Caco-2 (cell line): ENCODE measurements around the gene CXCL6. TPM values are rescaled to one million over a fixed set of nuclear protein-coding genes. Genes with fewer than 3 reads are reported as not detected.

Experiments
- BruUV-seq: library from RNA; stranded (reverse); fragments of 400-500 nt; replicated peaks from 2 replicates; lab custom pipeline; 2021; lab: Mats Ljungman, UMichigan
- CTCF ChIA-PET: fragments of 300-600 bp; sonication (Branson Sonifier 250); formaldehyde crosslinking; loops from one replicate; lab custom pipeline; 2022; ENCODE audit warnings: antibody characterized with exemption; lab: Charles Lee
- POLR2A ChIA-PET: fragments of 300-600 bp; sonication (Branson Sonifier 250); formaldehyde crosslinking; loops from one replicate; lab custom pipeline; 2022; ENCODE audit warnings: antibody characterized with exemption; lab: Charles Lee
- DNase-seq, 2 experiments: peaks; one replicate each; pipeline versions ENCODE4 v3.0.0 to v3.0.0-alpha.2; 2020 to 2022
- H3K27me3 ChIP-seq: replicated peaks from 2 replicates; pipeline ENCODE4 v1.6.0; 2011; ENCODE audit warnings: low read length; ENCODE audit not compliant: control insufficient read depth, insufficient read depth
- H3K36me3 ChIP-seq: 2 replicates; pipeline ENCODE4 v1.5.1; 2011; ENCODE audit warnings: low read length; ENCODE audit not compliant: control insufficient read depth, insufficient read depth
- H3K4me1 ChIP-seq: fragments of 250-450 bp; sonication (Bioruptor Pico); 2 replicates; pipeline ENCODE4 v1.5.1; 2020; ENCODE audit warnings: mild to moderate bottlenecking
- H3K4me3 ChIP-seq: 2 replicates; pipeline ENCODE4 v1.5.1; 2011; ENCODE audit warnings: low read depth, mild to moderate bottlenecking, control low read depth, low read length
- H3K9me3 ChIP-seq: fragments of 250-450 bp; sonication (Bioruptor Pico); 2 replicates; pipeline ENCODE4 v1.5.1; 2020; ENCODE audit warnings: mild to moderate bottlenecking, moderate library complexity
- H3K27ac Mint-ChIP-seq: one replicate; pipeline ENCODE4 v1.8.0; 2022; ENCODE audit warnings: mixed read lengths; ENCODE audit not compliant: unreplicated experiment
- H3K27me3 Mint-ChIP-seq: one replicate; pipeline ENCODE4 v1.8.0; 2022; ENCODE audit warnings: mixed read lengths; ENCODE audit not compliant: insufficient read depth, unreplicated experiment
- H3K36me3 Mint-ChIP-seq: one replicate; pipeline ENCODE4 v1.8.0; 2022; ENCODE audit warnings: mild to moderate bottlenecking, mixed read lengths; ENCODE audit not compliant: insufficient read depth, unreplicated experiment
- H3K4me1 Mint-ChIP-seq: one replicate; pipeline ENCODE4 v1.8.0; 2022; ENCODE audit warnings: low read depth, mixed read lengths; ENCODE audit not compliant: unreplicated experiment
- H3K4me3 Mint-ChIP-seq: one replicate; pipeline ENCODE4 v1.8.0; 2022; ENCODE audit warnings: mild to moderate bottlenecking, moderate library complexity, mixed read lengths; ENCODE audit not compliant: unreplicated experiment
- H3K9me3 Mint-ChIP-seq: one replicate; pipeline ENCODE4 v1.8.0; 2022; ENCODE audit warnings: mixed read lengths; ENCODE audit not compliant: unreplicated experiment
- CTCF ChIP-seq, 2 experiments: fragments of 200-600 bp in 1 of 2; IDR thresholded peaks; 1 replicate in 1 of 2; 2 replicates in 1 of 2; pipeline versions ENCODE4 v1.5.1 to v1.8.0; 2011 to 2022; ENCODE audit warnings: antibody characterized with exemption in 1 of 2, control low read depth in 1 of 2, inconsistent platforms in 1 of 2, low read depth in 1 of 2, low read length in 1 of 2, mild to moderate bottlenecking in 1 of 2, moderate library complexity in 1 of 2; ENCODE audit not compliant: insufficient read depth in 1 of 2, severe bottlenecking in 1 of 2, unreplicated experiment in 1 of 2
- intact Hi-C: fragments of 100-400 bp; cut with micrococcal nuclease; formaldehyde crosslinking; loops from one replicate; pipeline ENCODE4 v1.10.0; 2022; ENCODE audit not compliant: unreplicated experiment
- total RNA-seq: library from RNA; stranded (reverse); gene quantifications from 2 replicates; pipeline ENCODE4 v1.2.3, GENCODE V29; 2022

The CXCL6 gene
- total RNA-seq, 1 experiment from 2014 or later = not detected

GRCh38 chr4:73800206-73800605, 36.3 kb upstream of the CXCL6 start:
- Mint-ChIP-seq H3K4me3 (no peak overlapping the region), H3K4me1 (no peaks in the 10 kb centered on the region), H3K27me3 (peaks cover 2% of the 10 kb centered on the region), H3K36me3 (no peaks in the 10 kb centered on the region), H3K9me3 (peaks cover 15% of the 10 kb centered on the region), H3K27ac (no peak overlapping the region)
- DNase-seq = no peak
- no peaks in the 10 kb centered on the region for H3K9me3 ChIP-seq
- H3K27me3 ChIP-seq = no peaks in the 10 kb centered on the region
- intact Hi-C loops = no loop called here
- H3K4me3 ChIP-seq = no peak overlapping the region
- H3K36me3 ChIP-seq = no peaks in the 10 kb centered on the region
- no TSS peak for BruUV-seq
- TF ChIP-seq CTCF (IDR thresholded peaks at IDR 0.05; ENCODE audit: insufficient read depth in 1 of 2, low read depth in 1 of 2, low read length in 1 of 2, severe bottlenecking in 1 of 2, unreplicated experiment in 1 of 2) = no peak
- CTCF ChIA-PET = no interaction called here
- POLR2A ChIA-PET = no interaction called here
- H3K4me1 ChIP-seq = no peaks in the 10 kb centered on the region

- Histone ChIP-seq H3K27me3 (no peaks in the 10 kb centered on the region), H3K9me3 (no peaks in the 10 kb centered on the region), H3K36me3 (no peaks in the 10 kb centered on the region), H3K4me3 (no peak overlapping the region), H3K4me1 (no peaks in the 10 kb centered on the region)
- peaks cover 15% of the 10 kb centered on the region for H3K9me3 Mint-ChIP-seq
- no peaks in the 10 kb centered on the region for H3K36me3 Mint-ChIP-seq
- intact Hi-C loops = no loop called here
- no peaks in the 10 kb centered on the region for H3K4me1 Mint-ChIP-seq
- DNase-seq = no peak
- no peak overlapping the region for H3K27ac Mint-ChIP-seq
- peaks cover 7% of the 10 kb centered on the region for H3K27me3 Mint-ChIP-seq
- ChIA-PET CTCF (no interaction called here), POLR2A (no interaction called here)
- no TSS peak for BruUV-seq
- no peak overlapping the region for H3K4me3 Mint-ChIP-seq
- no peak for TF ChIP-seq CTCF (IDR thresholded peaks at IDR 0.05; ENCODE audit: insufficient read depth in 1 of 2, low read depth in 1 of 2, low read length in 1 of 2, severe bottlenecking in 1 of 2, unreplicated experiment in 1 of 2)
Measured at GRCh38 chr4:73801692-73802091, 34.8 kb upstream of the CXCL6 start.

GRCh38 chr4:73803213-73803612, 33.3 kb upstream of the CXCL6 start:
- ChIA-PET POLR2A (no interaction called here), CTCF (no interaction called here)
- Mint-ChIP-seq H3K27ac (no peak overlapping the region), H3K36me3 (no peaks in the 10 kb centered on the region), H3K9me3 (peaks cover 15% of the 10 kb centered on the region), H3K4me3 (no peak overlapping the region), H3K27me3 (peaks cover 11% of the 10 kb centered on the region), H3K4me1 (no peaks in the 10 kb centered on the region)
- Histone ChIP-seq H3K9me3 (no peaks in the 10 kb centered on the region), H3K36me3 (no peaks in the 10 kb centered on the region), H3K4me1 (no peaks in the 10 kb centered on the region), H3K4me3 (no peak overlapping the region), H3K27me3 (no peaks in the 10 kb centered on the region)
- no peak for TF ChIP-seq CTCF (IDR thresholded peaks at IDR 0.05; ENCODE audit: insufficient read depth in 1 of 2, low read depth in 1 of 2, low read length in 1 of 2, severe bottlenecking in 1 of 2, unreplicated experiment in 1 of 2)
- intact Hi-C loops = no loop called here
- no TSS peak for BruUV-seq
- DNase-seq = no peak
